ENCODE data around the gene MROH8.
A peak's percentile ranks its signal among the peaks of the same experiment; 100 is the strongest.

MROH8 gene

DNA sequence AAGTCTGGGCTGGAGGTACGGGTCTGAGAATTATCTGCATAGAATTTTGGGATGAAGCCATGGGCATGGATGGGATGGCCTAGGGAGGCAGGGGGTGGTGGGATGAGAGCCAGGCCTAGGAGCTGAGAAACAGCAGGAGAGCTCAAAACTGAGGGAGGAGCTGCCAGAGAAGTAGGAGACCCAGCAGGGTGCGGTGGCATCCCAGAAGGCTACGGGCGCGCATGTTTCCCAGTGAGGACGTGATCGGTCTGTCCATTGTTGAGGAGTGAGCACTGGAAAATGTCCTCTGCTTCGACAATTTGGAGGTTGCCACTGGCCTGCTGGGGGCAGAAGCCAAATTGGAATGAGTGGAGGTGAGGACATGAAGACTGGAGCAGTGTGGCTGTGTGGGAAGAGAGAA, 14.5 kb upstream of the MROH8 start:
- Histone ChIP-seq H3K27me3 (ENCODE audit: insufficient read depth, poor library complexity, severe bottlenecking) (no peaks in the 10 kb centered on the region), H3K4me3 (replicated peaks; ENCODE audit: insufficient read depth, low read length) (no peak overlapping the region), H3K27ac (replicated peaks) (no peak overlapping the region)
- no peak for DNase-seq (ENCODE audit: low read depth in 1 of 2, low spot score in 1 of 2)
- TF ChIP-seq, protein P1, sequence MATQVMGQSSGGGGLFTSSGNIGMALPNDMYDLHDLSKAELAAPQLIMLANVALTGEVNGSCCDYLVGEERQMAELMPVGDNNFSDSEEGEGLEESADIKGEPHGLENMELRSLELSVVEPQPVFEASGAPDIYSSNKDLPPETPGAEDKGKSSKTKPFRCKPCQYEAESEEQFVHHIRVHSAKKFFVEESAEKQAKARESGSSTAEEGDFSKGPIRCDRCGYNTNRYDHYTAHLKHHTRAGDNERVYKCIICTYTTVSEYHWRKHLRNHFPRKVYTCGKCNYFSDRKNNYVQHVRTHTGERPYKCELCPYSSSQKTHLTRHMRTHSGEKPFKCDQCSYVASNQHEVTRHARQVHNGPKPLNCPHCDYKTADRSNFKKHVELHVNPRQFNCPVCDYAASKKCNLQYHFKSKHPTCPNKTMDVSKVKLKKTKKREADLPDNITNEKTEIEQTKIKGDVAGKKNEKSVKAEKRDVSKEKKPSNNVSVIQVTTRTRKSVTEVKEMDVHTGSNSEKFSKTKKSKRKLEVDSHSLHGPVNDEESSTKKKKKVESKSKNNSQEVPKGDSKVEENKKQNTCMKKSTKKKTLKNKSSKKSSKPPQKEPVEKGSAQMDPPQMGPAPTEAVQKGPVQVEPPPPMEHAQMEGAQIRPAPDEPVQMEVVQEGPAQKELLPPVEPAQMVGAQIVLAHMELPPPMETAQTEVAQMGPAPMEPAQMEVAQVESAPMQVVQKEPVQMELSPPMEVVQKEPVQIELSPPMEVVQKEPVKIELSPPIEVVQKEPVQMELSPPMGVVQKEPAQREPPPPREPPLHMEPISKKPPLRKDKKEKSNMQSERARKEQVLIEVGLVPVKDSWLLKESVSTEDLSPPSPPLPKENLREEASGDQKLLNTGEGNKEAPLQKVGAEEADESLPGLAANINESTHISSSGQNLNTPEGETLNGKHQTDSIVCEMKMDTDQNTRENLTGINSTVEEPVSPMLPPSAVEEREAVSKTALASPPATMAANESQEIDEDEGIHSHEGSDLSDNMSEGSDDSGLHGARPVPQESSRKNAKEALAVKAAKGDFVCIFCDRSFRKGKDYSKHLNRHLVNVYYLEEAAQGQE (IDR thresholded peaks at IDR 0.05; ENCODE audit: insufficient replicate concordance, low read depth) = no peak
- TF ChIP-seq POLR2AphosphoS5 (IDR thresholded peaks at IDR 0.05; ENCODE audit: low read depth) (no peak), SPI1 (IDR thresholded peaks at IDR 0.05; ENCODE audit: borderline replicate concordance, low read depth) (no peak), GABPA (IDR thresholded peaks at IDR 0.05; ENCODE audit: low read depth) (no peak)
- TF ChIP-seq, protein P2, sequence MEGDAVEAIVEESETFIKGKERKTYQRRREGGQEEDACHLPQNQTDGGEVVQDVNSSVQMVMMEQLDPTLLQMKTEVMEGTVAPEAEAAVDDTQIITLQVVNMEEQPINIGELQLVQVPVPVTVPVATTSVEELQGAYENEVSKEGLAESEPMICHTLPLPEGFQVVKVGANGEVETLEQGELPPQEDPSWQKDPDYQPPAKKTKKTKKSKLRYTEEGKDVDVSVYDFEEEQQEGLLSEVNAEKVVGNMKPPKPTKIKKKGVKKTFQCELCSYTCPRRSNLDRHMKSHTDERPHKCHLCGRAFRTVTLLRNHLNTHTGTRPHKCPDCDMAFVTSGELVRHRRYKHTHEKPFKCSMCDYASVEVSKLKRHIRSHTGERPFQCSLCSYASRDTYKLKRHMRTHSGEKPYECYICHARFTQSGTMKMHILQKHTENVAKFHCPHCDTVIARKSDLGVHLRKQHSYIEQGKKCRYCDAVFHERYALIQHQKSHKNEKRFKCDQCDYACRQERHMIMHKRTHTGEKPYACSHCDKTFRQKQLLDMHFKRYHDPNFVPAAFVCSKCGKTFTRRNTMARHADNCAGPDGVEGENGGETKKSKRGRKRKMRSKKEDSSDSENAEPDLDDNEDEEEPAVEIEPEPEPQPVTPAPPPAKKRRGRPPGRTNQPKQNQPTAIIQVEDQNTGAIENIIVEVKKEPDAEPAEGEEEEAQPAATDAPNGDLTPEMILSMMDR (IDR thresholded peaks at IDR 0.05; ENCODE audit: insufficient read depth, low read length) = no peak

DNA sequence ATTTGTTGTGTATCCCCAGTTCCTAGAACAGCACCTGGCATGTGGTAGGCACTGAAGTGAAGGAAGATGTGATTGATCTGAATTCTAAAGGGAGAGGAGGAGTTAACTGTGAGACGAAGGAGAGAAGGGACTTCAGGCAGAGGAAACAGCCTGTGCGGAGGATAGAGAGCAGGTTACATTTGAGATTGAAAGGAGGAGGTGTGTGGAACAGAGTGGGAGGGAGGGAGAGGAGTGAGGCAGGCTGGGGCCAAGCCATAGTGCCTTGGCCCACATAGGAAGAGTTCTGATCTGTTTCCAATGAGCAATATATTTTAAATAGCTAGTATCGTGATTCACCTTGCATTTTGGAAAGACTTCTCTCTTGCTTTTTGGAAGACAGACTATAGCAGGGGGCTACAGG, 13.9 kb upstream of the MROH8 start:
- Histone ChIP-seq H3K27me3 (ENCODE audit: insufficient read depth, poor library complexity, severe bottlenecking) (no peaks in the 10 kb centered on the region), H3K27ac (replicated peaks) (no peak overlapping the region), H3K4me3 (replicated peaks; ENCODE audit: insufficient read depth, low read length) (no peak overlapping the region)
- TF ChIP-seq, protein P1 (IDR thresholded peaks at IDR 0.05; ENCODE audit: insufficient replicate concordance, low read depth) = no peak
- TF ChIP-seq POLR2AphosphoS5 (IDR thresholded peaks at IDR 0.05; ENCODE audit: low read depth) (no peak), GABPA (IDR thresholded peaks at IDR 0.05; ENCODE audit: low read depth) (no peak), SPI1 (IDR thresholded peaks at IDR 0.05; ENCODE audit: borderline replicate concordance, low read depth) (no peak)
- TF ChIP-seq, protein P2 (IDR thresholded peaks at IDR 0.05; ENCODE audit: insufficient read depth, low read length) = no peak
- no peak for DNase-seq (ENCODE audit: low read depth in 1 of 2, low spot score in 1 of 2)

DNA sequence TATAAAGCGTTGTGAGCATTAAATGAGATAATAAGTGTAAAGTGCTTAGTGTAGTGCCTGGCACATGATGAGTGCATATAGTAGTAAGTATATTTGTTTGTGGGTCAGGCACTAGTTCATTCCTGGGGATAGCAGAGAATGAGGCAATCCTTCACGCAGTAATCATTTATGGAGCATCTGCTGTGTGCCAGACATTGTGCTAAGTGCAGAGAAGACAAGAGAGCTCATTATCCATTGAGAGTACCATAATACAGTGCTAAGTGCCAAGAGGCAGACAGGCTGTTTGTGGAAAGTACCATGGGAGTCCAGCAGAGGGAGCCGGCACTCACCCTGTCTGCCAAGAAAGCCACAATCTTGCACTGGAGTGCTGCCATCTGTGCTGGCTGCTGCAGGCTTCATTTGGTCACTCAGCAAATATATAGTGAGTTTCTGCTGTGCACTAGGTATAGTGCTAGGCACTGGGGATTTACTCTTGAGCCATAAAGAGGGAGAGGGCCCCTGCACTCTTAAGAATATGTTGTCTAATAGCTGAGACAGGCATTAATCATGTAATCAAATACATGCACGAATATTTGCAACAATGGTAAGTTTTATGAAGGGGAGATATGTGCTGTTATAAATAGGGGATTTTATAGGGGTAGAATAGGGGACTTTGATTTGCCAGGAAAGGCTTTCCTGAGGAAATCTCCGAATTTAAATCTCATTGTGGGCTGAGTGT, 12.9 kb upstream of the MROH8 start:
- DNase-seq (ENCODE audit: low read depth in 1 of 2, low spot score in 1 of 2) = peak; percentile 51 to 81
- TF ChIP-seq, protein P2 (IDR thresholded peaks at IDR 0.05; ENCODE audit: insufficient read depth, low read length) = peak; percentile 96
- no peak for TF ChIP-seq POLR2AphosphoS5 (IDR thresholded peaks at IDR 0.05; ENCODE audit: low read depth)
- Histone ChIP-seq H3K27me3 (ENCODE audit: insufficient read depth, poor library complexity, severe bottlenecking) (no peaks in the 10 kb centered on the region), H3K4me3 (replicated peaks; ENCODE audit: insufficient read depth, low read length) (no peak overlapping the region), H3K27ac (replicated peaks) (no peak overlapping the region)

Measured in HL-60 (cell line).